Muscle of arm (tissue), 12 donors: ENCODE results near the gene NCBP3. TPM values are rescaled to one million over a fixed set of nuclear protein-coding genes. Genes with fewer than 3 reads are reported as not detected.
"Not testable (repeated sequence)": the region's sequence is repeated elsewhere in the genome, so short reads cannot be mapped to it uniquely, and the experiment has no call there.

Experiments used
- DNase-seq: peaks from one replicate; pipeline ENCODE4 v3.0.0-alpha.2; 2013
- polyA plus RNA-seq, 12 donors: library from polyadenylated mRNA; unstranded; fragments of 120-200 nt; gene quantifications; one replicate each; pipeline ENCODE4 v1.2.1, GENCODE V29; 2013; ENCODE audit not compliant: insufficient read length in 12 of 12

The NCBP3 gene
- polyA plus RNA-seq, 12 donors, result 41.3 to 88.1 (median 62.2) TPM; not detected in 1

DNA sequence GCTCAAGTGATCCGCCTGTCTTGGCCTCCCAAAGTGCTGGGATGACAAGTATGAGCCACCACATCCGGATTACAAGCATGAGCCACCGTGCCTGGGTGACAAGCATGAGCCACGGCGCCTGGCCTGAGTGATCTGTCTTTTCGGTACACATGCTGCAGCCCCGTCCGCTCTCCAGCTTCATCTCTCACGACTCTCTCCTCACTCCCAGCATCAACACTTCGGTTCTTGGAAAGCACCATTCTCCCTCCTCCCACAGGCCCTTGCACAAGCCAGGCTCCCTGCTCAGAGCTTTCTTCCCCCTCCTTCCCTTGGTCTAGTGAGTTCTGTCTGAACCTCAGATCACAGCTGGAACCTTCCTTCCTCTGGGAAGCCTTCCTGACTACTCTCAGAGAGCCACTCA, 6.5 kb upstream of the NCBP3 start:
- DNase-seq, result peak; percentile 45

- DNase-seq, result no peak
Observed at GRCh38 chr17:3851461-3852100, 5.5 kb upstream of the NCBP3 start.

- DNase-seq, result no peak
Observed at GRCh38 chr17:3848229-3848835, 2.3 kb upstream of the NCBP3 start.

GRCh38 chr17:3847165-3847670, 1.2 kb upstream of the NCBP3 start:
- no peak for DNase-seq

GRCh38 chr17:3846437-3847164, 555 bp upstream of the NCBP3 start:
- DNase-seq, result no peak

GRCh38 chr17:3845291-3845620, 790 bp downstream of the NCBP3 start:
- no peak for DNase-seq

- not testable (repeated sequence) for DNase-seq
Observed at GRCh38 chr17:3844556-3844955, 1.5 kb downstream of the NCBP3 start.

DNA sequence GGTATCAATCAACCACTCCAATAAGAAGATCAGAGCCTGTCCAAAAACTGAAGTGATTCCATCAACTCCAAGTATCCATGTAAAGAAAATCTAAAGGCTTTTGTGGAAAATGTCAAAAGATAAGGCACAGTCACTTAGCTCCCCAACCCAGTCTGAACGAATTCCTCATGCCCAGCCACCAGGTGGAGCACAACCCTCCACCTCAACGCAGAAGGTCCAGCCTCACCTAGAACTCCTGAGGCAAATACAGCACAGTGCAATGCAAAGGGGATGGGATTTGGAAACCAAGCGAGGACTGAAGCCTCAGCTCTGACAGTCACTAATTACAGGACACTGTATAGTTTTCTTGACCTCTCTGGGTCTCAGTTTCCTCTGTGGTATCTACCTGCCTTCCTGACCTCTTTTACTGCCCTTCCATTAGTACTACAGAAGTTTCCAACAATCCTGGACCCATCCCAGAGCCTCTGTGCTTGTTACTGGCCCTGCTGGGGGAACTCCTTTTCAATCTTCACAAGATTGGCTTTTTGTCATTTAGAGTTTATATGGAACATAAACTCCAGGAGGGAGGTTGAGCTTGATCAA, 2.0 kb downstream of the NCBP3 start:
- no peak for DNase-seq

- DNase-seq, result no peak
Observed at GRCh38 chr17:3838206-3838605, 7.8 kb downstream of the NCBP3 start.

DNA sequence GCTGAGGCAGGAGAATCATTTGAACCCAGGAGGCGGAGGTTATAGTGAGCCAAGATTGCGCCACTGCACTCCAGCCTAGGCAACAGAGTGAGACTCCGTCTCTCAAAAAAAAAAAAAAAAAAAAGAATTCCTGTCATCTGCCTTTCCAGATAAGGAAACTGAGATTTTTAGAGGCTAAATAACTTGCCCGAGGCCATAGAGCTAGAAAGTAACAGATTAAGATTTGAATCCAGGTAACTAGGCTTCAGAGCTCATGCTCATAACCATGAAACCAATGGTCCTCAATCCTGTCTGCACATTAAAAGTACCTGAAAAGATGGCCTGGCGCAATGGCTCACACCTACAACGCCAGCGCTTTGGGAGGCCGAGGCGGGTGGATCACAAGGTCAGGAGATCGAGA, 9.5 kb downstream of the NCBP3 start:
- DNase-seq, result no peak

DNA sequence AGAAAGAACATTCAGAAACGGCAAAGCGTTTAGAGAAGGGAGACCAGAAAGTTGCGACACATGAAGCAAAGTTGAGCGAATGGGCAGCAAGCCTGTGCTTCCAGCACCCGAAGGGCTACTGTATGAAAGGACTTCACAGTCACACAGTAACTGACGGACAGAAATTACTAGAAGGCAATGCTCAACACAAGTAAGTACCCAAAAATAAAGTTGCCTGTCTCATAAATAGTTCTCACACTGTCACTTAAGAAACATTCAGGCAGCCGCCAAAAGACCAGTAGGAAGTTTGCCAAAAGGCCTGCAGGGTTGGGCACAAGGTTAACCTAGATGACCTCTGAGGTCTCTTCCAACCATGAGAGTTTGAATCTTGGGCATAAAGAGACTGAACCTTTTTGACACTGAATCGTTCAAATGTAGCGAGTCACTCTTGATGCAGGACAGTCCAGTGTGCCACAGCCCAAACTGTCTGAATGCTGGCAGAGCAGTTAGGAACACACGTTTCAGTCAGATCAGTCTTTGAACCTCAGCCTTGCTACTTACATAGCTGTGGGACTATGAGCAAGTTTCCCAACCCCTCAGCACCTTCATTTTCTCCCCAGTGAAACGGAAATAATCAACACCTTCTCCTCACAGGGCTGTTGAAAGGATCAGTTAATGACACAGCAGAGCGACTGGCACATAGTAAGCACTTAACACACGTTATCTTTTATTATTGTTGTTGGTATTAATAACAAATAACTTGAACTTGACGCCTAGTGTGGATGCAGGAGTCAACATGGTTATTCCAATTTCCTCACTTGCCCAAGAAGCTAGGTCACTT, 10.4 kb downstream of the NCBP3 start:
- DNase-seq, result no peak

GRCh38 chr17:3834811-3835210, 11.2 kb downstream of the NCBP3 start:
- DNase-seq, result no peak

DNA sequence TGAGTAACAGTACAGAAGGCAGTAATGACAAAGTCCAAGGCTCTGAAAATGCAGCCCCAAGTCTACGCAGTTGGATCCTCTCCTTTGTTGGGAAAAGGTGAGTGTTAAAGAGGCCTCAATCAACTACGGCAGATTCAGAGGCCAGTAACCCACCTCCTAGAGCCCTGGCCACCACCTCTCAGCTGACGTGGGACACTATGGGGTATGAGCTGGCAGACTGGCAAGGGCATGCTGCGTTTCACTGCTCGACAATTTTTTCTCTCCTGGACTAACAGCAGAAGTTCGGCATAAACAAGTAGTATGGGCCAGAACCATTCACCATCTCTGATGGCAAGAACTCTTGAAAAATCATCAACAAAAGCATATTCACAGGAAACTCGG, 17.2 kb downstream of the NCBP3 start:
- no peak for DNase-seq

GRCh38 chr17:3828151-3828851, 17.7 kb downstream of the NCBP3 start:
- DNase-seq, result no peak

DNA sequence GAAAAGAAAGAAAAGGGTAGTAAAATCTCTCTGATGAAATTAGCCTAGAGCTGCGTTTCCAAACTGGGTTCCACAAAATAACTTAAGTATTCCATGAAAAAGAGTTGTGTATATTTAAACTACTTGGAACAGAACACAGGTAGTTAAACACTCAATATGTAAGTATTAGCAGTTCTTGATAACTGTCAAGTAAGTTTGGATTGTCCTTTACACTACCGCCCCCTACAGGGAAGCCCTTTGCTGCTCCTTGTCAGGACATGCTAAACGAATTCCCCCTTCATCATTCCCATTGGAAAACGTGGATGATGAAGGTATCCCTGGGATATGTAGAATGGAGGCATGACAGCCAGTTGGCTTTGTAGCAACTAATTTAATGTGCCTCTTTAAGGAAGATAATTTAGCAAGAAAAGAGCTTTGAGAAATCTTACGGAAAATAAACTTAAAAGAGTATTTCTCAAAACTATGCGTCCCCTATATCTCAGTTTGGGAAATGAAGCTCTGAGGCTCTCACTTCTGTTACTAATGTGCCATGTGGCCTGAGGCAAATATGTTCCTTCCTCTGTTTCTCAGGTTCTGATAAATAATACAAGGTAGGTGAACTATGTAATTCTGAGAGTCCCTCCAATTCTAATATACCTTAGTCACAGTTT, 18.8 kb downstream of the NCBP3 start:
- peak; percentile 43 for DNase-seq

DNA sequence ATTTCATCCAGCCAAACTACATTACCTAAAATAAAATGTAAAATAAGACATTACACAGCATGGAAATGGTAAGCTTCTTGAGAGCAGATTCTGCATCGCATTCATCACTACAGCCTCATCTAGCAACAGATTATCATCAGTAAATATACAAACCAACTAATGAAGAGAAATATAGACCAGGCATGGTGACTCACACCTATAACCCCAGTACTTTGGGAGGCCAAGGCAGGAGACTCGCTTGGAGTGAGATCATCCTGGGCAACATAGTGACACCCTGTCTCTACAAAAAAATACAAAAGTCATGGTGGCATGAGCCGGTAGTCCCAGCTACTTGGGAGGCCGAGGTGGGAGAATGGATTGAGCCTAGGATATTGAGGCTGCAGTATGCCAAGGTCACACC, 19.9 kb downstream of the NCBP3 start:
- DNase-seq, result no peak

DNA sequence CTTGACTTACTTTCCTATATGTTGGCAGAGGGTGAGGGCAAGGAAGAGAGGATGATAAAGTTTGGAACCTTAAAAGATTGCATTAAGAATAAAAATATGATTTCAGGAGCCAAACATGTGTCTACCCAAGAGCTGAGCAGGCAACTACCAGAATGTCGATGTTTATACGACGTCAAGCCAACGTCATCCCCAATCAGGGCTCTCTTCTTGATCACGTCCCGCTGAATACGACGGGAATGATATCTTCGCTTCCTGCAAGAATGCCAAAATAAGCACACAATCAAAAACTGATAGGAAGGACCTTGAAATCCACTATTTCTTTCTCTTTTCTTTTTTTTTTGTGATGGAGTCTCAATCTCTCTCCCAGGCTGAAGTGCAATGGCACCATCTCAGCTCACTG, 24.9 kb downstream of the NCBP3 start:
- DNase-seq, result no peak

DNA sequence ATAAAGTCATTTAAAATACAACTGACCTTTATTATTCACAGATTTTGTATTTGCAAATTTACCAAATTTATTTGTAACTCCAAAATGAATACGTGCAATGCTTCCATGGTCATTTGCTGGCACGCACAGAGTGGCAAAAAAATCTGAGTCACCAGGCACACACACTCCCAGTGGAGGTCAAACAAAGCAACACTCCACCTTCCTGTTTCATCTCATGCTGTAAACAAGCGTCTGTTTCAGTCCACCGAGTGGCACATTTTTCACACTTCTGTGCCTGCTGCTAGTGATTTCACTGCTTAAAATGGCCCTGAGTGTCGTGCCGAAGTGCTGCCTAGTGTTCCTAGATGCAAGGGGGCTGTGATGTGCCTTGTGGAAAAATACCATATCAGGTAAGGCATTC, 27.3 kb downstream of the NCBP3 start:
- no peak for DNase-seq

DNA sequence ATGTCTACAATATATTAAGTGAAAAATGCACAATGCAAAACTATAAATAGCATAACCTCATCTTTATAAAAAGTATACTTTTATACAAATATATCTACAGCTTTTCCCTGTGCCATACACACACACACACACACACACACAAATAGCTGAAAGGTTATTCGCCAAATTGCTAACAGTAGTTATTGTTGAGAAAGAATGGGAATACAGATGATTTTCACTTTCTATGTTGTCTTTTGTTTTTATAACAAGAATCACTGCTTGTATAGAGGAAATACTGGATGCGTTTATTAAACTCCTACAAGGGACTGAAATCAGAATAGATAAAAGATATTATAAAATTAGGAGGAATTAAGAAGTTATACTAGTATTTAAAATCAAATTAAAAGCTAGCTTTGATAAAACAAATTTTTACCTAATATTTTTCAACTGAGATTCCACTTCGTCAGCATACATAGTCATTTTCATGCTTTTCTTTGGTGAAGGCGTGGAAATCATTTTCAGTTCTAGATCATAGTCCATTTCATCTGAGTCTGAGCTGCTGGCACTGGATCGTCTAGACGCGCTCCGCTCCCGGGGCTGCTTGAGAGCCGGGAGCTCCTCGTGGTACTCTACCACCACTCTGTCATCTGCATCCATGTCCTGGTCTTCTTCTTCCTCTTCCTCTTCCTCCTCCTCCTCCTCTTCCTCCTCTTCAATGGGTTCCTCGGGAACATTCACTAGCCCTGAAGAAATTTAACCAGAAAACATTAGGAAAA, 28.0 kb downstream of the NCBP3 start:
- DNase-seq, result no peak

GRCh38 chr17:3815925-3816324, 30.1 kb downstream of the NCBP3 start:
- no peak for DNase-seq
